GM19395 (cell line): ENCODE measurements around the gene HYI.

Experiments
- ATAC-seq: cut with Tn5 transposase; IDR thresholded peaks from one replicate; pipeline ENCODE4 v1.9.1; 2021; ENCODE audit warnings: mild to moderate bottlenecking, moderate library complexity; ENCODE audit not compliant: unreplicated experiment

Gene HYI

DNA sequence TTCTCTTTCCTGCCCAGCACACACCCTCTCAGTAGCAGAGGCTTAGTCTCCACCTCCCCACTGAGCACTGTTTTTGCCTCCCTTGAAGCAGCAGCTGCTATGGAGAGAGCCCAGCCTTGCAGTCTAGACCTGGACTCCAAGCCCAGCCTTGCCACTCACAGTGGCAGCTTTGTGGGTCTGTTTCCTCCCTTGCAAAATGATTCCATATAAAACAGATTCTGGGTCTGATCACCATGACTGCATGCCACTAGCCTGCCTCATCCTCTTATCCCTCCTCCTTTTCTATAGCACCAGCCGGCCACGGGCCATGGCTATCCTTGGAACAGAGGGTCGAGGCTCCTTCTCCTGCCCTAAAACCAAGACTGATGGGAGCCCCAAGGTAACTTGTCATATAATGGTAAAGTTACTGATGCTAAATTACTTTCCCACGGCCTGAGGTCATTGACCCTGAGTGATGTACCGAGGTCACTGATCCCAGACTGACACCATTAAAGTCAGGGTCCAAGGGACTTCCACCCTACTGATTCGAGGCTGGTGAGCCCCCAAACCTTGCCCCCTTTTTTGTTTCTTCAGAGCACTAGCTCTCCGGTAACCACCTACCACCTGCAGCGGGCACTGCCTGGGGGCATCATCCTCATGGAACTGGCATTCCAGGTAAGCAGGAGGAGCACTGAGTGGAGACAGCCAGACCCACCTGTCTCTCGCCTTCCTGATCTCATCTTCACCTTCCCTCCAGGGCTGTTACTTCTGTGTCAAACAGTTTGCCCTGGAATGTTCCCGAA, 7.9 kb downstream of the HYI start:
- ATAC-seq = no peak

DNA sequence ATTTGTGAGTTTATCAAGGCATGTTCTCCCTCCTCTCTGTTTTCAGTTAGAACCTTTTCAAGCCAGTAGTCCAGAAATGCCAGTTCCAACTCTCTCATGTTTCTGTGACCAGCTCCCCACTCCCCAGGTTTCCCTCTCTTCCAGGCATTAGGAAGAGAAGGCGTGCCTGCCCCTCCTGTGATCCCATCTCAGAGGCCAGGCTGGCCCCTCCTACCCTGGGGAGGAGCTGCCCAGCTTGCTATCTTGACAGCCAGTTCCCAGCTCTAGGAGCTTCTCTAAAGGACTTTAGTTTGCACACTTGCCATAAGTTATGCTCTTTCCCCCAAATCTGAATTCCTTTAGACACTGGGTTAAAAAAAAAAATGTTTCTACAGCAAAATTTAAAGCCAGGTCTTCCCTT, 8.9 kb downstream of the HYI start:
- no peak for ATAC-seq

DNA sequence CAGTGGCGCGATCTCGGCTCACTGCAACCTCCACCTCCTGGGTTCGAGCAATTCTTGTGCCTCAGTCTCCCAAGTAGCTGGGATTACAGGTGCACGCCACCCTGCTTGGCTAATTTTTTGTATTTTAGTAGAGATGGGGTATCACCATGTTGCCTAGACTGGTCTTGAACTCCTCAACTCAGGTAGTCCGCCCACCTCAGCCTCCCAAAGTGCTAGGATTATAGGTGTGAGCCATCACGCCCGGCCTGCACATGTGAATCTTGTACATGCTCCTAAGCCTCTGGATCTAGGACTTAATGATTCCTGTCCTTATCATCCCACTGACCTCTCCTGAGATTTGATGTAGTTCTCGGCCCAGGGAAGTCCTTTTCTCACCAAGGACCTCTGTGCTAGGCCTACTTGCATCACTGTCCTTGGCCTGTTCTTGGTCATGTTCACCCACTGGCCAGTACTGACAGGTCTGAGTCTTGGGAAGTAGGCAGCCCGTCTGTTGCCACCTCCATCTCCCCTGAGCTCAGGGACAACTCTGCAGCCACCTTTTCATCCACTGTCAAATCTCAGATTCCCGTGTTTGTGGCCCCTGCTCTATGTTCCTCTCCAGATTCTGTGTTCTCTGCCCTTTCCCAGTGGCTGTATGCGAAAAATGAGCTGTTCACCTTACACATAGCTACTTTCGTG, 9.4 kb downstream of the HYI start:
- no peak for ATAC-seq

DNA sequence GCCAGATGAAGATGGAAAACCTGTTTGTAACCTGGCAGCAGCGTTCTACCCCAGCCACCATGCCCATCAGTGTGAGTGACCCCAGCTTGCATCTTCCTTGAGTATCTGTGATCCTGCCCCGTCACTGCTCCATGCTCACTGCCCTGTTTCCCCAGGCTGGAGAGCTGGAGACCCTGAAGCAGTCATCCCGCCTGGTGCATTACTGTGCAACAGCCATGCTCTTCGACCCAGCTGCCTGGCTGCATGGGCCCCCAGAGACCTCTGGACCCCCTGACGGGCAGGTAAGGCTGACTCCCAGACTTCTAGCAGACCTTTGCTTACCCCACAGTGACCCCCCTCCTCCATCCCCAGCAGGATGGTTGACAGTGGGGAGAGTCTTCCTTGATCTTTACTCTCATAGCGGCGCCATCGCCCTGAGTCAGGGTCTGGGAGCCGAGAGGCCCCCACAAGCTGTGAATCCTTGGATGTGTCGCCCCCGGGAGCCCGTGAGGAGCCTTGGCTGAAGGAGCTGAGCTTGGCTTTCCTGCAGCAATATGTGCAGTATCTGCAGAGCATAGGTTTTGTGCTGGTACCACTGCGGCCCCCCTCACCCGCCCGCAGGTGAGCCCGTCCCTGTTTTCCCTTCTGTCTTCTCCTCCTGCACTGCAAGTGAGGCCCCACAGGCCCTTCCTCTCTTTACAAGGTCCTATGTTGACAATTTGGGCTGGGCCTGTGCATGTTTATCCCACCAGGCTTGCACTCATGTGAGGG, 10.4 kb downstream of the HYI start:
- no peak for ATAC-seq

DNA sequence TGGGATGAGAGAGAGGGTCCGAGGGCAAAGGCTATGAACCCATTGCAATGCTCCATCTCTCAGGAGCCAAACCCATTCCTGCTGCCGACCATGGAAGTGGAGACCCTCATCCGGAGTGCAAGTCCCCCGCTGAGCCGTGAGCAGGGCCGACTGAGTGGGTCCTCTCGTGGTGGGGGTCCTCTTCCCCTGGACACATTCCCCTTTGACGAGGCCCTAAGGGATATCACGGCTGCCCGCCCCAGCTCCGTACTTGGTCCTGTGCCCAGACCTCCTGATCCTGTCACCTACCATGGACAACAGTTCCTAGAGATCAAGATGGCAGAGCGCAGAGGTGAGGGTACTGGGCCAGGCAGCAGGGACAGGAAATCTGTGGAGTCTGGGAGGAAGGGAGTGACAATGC, 11.0 kb downstream of the HYI start:
- no peak for ATAC-seq

DNA sequence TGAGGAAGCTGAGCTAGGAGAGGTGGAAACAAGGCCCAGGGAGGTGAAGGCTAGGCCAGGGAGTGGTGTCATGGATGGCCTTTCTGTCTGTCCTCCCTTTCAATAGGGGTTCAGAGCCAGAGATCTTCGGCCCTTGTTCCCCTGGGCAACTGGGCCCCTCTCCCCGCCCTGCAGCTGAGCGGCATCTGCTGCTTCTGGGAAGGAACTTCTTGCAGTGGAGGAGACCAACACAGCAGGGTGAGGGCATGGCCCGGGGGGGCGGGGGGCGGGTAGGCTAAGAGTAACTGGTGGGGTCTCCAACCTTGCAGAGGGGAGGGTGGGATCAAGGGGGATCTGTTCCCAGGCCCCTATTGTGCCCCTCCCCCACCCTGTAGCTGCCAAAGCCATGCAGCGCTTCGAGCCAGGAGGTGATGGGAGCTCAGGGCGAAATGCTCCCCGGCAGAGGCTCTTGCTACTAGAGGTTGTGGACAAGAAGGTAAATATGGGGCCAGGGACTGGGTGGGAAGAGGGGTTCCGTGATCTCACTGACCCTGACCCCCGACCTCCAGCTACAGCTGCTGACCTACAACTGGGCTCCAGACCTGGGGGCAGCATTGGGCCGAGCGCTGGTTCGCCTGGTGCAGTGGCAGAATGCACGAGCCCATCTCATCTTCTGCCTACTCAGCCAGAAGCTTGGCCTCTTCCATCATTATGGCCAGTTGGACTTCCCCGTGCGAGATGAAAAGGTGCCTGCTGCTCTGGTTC, 11.7 kb downstream of the HYI start:
- no peak for ATAC-seq

DNA sequence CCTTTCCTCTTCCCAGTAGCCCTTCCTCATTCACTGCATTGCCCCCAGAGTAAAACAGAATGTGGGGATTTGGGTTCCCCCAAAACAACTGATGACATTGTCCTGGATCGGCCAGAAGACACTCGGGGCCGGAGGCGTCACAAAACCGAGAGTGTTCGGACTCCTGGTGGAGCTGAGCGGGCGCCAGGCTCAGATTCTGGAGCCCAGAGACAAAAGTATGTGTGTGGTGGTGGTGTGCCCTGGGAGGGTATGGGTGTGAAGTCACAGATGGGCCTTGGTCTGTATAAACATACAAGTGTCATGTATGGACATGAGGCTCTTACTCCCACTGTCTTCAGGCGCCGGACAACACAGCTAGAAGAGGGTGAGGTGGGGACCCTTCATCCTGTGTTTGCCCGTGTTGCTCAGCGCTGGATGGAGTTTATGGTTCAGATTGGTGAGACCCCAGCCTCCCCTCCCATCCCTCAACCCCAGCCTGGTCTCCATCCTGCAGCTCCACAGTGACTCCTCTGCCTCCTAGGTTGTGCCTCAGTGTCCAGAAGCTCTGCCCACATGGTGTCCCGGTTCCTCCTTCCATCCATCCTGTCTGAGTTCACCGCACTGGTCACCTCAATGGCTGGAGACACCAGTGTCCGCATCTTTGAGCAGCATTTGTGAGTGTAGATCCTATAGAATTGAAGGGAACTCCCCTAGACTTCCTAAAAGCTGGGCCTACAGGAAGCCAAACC, 12.4 kb downstream of the HYI start:
- ATAC-seq = no peak

DNA sequence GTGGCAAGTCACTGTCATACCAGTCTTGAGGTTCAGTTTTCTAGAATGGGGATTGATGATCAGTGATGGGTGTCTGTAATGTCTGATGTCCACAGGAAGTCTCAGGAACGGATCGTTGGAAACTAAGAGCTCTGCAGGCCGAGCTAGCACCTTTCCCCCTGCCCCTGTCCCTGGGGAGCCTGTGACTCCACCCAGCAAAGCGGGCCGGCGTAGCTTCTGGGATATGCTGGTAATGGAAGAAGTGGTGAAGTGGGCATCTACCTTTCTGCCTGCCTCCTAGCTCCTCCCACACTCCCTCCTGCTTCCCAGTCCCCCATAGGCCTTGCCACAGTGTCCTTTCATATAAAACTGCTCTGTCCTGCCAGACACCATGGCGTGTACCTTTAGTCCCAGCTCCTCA, 13.4 kb downstream of the HYI start:
- ATAC-seq = no peak

DNA sequence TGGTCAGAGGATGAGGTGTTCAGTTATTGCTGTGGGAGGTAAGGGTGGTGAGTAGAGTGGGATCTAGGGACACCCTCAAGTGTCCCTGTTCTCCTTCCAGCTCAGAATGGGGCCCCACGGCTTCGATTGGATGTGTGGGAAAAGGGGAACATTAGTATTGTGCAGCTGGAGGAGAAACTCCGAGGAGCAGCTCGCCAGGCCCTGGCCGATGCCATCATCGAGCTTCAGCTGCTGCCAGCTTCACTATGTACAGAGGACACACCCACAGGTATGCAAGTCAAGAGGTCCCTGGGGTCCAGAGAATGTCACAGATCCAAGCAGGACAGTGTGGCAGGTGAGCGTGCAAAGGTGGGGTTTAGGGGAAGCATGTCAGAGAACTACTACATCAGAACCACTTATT, 13.9 kb downstream of the HYI start:
- no peak for ATAC-seq

DNA sequence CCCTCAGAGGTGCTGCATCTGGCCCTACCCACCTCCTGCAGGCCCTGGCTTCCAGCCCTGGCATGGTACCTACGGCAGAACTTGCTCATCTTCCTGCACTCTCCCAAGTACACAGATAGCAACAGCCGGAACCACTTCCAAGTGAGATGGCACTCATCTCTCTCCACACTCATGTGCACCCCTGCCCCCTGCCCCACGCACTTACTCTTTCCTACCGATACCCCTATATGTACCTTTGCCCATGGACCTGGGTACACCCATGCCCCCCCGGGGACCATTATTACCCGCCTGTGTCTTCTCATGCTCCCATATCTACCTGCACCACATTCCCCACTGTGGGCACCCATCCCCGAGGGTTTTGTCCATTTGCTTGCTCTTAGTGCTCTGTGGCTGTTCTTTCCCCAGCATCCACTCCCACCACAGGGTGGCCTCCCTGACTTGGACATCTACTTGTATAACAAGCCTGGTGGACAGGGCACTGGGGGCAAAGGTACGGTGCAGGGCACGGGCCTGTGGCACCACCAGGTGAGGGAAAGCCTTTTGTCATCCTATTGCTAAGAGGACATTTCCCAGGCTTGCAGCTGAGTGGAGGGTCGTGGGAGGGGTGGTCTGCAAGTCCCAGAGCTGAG, 14.7 kb downstream of the HYI start:
- ATAC-seq = no peak

DNA sequence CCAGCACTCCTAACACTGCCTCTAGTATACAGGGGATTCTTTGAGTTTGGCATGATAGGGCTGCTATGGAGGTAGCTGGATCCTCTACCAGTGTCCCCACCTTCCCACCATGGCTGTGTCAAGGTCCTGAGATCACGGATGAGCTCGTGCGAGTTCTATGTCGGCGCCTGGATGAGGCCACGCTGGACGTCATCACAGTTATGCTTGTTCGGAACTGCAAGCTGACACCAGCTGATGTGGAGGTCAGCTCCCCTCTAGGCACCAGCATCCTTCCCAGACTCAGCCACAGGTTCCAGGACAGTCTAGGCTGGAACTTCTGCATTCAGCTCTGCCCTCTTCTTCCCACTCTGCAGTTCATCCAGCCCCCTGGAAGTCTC, 15.2 kb downstream of the HYI start:
- ATAC-seq = no peak

DNA sequence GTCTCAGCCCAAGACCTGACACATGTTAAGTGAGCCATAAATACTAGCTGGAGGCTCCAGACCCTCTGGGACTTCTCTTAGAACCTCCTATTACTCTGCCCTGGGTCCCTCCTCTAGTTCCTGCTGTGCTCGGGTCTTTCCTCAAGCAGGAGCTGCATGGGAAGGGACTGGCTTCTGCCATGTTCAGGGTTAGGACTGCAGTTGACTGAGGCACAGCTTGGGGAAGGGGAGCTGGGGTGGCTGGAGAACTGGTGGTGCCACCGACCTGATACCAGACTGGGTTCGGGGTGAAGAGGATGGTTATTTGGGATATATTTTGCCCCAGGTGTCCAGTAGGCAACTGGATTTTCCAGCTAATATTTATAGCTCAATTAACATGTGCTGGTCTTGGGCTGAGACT, 15.7 kb downstream of the HYI start:
- ATAC-seq = no peak

DNA sequence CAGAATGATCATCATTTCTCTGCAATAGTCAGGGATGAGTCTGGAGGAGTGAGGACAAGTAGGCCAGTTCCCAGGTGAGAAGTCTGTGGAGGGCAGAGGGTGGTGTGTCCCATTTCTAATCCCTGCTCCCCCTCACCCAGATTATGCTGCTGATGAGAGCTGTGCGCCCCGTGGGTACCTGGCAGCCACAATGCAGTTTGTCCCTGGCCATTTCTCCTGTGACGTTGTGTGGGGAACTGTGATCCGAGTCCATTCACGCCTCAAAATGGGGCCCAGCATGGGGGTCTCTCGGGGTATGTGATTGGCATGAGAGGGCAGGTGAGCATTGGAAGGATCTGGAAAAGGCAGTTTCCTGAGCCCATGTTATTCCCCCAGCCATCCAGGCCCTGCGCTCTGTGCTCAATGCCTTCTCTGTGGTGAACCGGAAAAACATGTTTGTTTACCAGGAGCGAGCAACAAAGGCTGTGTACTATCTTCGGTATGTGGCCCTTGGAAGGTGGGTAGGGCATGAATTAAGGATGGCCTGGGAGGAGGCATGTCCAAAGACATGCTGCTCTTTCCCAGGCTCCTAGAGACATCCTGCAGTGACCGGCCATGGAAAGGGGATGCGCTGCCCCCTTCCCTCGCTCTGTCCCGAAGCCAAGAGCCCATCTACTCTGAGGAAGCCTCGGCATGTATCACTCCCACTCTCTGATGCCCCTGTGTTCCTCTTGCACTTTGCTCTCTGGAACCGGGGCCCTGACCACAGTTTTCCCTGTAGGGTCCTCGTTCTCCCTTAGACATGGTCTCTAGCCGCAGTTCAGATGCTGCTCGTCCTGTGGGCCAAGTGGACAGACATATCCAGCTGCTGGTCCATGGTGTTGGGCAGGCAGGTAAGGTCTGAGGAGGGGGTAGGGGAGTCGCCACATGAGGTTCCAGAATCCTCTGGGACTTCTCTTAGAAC, 16.4 kb downstream of the HYI start:
- ATAC-seq = no peak

DNA sequence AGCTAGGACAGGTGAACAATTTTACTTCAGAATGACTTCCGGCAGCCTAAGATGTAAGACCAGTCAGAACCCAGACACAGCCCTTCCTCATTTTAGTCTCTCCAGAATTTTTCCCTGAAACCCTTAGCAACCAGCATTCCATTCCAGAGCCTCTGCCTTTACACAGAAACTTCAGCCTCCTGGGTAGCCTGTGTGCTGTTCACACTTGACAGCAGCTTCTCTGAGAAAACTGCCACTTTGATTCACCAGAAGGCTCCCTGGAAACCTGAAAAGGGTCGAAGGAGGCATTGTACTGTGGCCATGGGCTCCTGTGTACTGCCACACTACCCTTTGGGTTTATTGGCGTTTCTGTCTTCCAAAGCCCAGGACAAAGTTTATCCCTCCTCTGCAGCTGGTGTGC, 17.4 kb downstream of the HYI start:
- ATAC-seq = no peak

DNA sequence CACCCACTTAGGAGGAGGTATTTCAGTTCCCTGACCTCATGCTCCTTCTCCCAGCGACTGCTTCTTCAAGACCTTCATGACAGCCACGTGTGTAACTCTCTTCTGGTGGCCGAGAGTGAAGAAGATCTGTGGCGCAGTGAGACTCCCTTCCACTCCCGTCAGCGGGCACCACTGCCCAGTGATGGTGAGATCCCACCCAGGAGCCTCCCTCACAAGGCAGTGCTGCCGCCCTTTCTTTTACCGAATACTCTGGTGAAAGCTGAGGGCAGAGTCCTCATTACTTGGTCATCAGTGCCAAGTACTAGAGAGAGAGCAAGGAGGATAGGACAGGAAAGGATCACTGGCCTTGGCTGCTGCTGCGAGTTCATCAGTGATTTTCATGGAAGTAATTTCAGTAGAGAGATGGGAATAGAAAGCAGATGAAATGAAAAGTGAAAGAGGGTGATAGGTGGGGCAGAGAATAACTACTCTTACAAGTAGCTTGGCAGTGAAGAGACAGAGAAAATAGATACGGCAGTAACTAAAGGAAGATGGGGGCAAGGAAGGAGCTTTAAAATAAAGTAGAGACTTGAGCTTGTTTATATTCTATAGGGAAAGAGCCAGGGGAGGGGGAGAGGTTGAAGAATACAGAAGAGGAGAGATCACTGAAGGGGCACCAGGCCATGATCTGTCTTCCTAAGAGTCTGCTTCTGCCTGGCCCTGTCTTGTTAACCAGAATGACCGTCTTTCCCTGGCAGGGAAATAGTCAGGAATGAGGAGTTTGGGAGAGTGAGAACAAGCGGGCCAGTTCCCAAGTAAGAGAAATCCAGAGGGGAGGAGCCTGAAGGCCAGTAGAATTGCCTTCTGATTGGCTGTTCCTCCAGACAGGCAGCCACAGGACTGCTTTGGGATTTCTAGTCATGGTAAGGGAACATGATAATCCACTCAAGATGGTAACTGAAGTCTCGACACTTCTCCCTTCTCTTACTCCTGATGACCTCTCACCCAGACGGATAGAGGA, 18.3 kb downstream of the HYI start:
- no peak for ATAC-seq

DNA sequence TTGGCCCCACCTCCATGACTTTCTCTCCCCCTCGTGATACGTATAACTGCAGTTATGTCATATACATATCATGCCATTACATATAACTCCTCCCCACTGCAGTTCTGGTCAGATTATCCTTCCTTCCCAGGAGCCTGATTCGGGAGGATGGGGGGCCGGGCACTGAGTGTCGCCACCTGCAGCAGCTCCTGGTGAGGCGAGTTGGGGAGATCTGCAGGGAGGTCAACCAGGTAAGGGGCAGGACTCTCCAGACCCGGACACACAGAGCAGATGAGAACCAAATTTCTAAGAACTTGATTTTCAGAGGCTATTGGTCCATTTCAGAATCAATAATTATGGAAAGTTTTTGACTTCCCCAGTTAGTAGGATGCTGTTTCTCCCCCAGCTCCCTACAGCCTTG, 19.5 kb downstream of the HYI start:
- ATAC-seq = no peak

DNA sequence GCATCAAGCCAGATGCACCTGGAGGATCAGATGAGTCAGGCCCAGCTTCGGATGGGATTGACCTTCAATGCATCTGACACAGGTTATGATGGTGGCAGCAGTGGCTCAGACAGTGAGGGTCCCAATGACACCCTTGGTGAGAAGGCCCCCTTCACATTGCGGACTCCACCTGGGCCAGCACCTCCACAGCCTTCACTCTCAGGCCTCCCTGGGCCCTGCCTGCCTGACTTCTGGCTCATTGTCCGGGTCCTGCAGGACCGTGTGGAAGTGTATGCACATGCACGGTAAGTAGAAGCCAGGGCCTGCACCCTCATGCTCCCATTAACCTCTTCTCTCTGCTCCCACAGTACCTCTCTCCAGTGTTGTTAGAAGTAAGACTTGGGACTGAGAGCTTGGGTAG, 20.8 kb downstream of the HYI start:
- ATAC-seq = no peak
